PC-3 (cell line): ENCODE results near the gene SSU72.
"Not testable (repeated sequence)": the region's sequence is repeated elsewhere in the genome, so short reads cannot be mapped to it uniquely, and the experiment has no call there.

Source experiments
- EZH2 ChIP-seq: fragments of 300-600 bp; sonication (generic); IDR thresholded peaks from one replicate; pipeline ENCODE4 v1.6.1; 2017; ENCODE audit warnings: antibody characterized with exemption, mild to moderate bottlenecking, low read length; ENCODE audit not compliant: unreplicated experiment
- EZH2phosphoT487 ChIP-seq: fragments of 300-600 bp; sonication (generic); IDR thresholded peaks from 2 replicates; pipeline ENCODE4 v1.6.1; 2018; ENCODE audit warnings: mild to moderate bottlenecking, antibody characterized with exemption, low read length, borderline replicate concordance
- TF ChIP-seq, protein P1 (sequence below): fragments of 300-600 bp; sonication (generic); conservative IDR thresholded peaks from 2 replicates; pipeline ENCODE4 v1.5.1; 2017; ENCODE audit warnings: antibody characterized with exemption, low read depth, mild to moderate bottlenecking, low read length

DNA sequence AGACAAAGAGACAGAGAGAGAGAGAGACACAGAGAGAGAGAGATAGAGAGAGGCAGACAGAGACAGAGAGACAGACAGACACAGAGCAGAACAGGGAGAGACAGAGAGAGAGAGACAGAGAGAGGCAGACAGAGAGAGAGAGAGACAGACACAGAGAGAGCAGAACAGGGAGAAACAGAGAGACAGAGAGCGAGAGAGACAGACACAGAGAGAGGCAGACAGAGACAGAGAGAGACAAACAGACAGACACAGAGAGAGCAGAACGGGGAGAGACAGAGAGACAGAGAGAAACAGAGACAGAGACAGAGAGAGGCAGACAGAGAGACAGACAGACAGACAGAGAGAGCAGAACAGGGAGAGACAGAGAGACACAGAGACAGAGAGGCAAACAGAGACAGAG, 20.7 kb upstream of the SSU72 start:
- TF ChIP-seq, protein P1, sequence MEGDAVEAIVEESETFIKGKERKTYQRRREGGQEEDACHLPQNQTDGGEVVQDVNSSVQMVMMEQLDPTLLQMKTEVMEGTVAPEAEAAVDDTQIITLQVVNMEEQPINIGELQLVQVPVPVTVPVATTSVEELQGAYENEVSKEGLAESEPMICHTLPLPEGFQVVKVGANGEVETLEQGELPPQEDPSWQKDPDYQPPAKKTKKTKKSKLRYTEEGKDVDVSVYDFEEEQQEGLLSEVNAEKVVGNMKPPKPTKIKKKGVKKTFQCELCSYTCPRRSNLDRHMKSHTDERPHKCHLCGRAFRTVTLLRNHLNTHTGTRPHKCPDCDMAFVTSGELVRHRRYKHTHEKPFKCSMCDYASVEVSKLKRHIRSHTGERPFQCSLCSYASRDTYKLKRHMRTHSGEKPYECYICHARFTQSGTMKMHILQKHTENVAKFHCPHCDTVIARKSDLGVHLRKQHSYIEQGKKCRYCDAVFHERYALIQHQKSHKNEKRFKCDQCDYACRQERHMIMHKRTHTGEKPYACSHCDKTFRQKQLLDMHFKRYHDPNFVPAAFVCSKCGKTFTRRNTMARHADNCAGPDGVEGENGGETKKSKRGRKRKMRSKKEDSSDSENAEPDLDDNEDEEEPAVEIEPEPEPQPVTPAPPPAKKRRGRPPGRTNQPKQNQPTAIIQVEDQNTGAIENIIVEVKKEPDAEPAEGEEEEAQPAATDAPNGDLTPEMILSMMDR = not testable (repeated sequence)
- not testable (repeated sequence) for TF ChIP-seq EZH2, EZH2phosphoT487
